Measurements from ENCODE around the gene ZBTB14. TPM values are rescaled to one million over a fixed set of nuclear protein-coding genes. Genes with fewer than 3 reads are reported as not detected.

The ZBTB14 gene
- total RNA-seq, result 18.3 and 18.8 TPM in 2 replicates

DNA sequence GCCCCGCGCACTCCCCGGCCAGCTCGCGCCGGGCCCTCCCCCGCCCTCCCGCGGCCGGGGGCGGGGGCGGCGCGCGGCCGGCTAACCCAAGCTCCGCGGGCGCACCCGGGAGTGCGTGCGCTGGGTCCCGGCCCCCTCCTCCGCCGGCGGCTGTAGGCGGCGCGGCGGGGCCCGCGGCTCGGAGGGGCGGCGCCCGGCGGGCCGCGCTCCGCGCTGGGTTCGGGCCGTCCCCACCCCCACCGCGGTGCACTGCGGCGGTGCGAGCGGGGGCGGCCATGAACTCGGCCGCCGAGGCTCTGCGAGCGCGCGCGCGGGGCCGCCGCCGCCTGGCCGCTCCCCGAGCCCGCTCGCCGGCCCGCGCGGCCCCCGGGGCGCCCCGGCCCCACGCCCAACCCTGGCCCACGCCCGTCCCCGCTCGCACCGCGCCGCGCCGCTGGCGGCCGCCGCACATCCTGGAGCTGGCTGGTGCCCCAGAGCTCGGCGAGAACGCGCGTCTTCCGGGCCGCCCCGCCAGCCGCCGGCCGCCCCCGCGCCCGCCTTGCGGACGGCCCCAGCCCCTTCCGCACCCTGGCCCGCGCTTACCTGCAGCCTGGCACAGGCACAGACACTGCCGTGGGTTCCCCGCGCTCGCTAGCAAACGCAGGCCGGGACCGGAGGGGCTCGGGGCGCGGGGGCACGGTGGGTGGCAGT is at the start of gene ZBTB14:
ZBTB14 (minus strand) TSS at position 496 of the 690 bp plus-strand sequence. CDS start 2,480 bp downstream, outside the sequence.

Other genes with a start within 250 kb of the ZBTB14 start
- not detected in 2 replicates for gene AKAIN1, start 98.5 kb downstream of the ZBTB14 start, total RNA-seq
- gene EPB41L3, start 248.3 kb upstream of the ZBTB14 start, total RNA-seq, result 39.6 and 41.9 TPM in 2 replicates